Activated T-helper 1 cell treated with Interleukin-2 at 50 U/mL for 16 hours (primary cell): ENCODE measurements around the gene FGFR3.

Source experiments
- DNase-seq: peaks from one replicate; pipeline ENCODE4 v3.0.0-alpha.2; 2020; ENCODE audit warnings: low read depth

The FGFR3 gene

DNA sequence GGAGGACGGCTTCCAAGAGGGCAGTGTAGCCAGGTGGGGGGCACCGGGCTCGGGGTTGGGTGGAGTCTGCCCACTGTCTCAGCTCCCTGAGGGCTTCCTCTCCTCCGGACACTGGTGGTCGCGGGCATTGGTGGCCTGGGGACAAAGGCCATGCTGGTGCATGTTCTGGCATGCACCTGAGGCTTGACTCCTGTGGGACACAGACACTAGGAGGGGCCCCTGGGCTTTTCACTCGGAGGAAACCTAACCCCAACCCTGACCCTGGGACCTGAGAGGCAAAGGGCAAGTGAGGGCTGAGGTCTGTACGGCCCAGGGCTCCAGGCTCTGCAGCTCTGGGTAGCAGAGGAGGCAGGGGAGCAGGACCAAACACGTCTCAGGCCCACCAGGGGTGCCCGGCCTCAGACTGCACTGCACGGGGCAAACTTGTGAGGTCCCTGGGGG, 22.3 kb upstream of the FGFR3 start:
- no peak for DNase-seq

DNA sequence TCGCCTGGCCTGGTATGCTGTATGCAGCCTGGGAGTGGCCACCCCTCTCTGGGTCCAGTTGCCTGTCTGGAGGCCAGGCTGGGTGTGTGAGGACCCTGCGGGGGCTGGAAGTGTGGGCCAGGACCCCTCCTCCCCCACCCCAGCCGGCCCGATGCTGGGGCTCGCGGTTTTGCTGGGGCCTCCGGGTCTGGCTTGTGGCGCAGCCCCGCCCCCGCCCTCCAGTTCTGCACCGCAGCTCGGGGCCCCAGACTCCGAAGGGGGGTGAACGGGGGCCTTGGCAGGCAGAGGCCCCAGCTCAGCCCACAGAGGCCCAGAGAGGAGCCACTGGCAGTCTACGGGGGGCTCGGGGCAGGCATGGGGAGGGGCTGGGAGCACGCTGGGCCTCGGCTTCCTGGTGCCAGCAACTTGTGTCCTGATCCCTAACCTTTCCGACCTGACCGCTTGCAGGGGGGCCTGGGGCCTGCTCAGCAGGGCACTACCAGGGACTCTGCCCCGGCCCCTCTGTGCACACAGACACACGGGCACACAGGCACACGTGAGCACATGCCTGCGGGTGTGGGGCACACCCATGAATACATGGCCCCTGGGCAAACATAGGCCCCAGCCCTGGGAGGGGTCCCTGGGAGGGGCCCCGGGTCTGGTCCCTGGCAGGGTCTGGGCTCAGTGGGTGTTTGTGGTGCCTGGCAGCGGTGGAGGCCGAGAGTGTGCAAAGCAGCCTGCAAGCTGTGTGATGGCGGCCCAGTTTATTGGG, 21.4 kb upstream of the FGFR3 start:
- DNase-seq, result no peak

DNA sequence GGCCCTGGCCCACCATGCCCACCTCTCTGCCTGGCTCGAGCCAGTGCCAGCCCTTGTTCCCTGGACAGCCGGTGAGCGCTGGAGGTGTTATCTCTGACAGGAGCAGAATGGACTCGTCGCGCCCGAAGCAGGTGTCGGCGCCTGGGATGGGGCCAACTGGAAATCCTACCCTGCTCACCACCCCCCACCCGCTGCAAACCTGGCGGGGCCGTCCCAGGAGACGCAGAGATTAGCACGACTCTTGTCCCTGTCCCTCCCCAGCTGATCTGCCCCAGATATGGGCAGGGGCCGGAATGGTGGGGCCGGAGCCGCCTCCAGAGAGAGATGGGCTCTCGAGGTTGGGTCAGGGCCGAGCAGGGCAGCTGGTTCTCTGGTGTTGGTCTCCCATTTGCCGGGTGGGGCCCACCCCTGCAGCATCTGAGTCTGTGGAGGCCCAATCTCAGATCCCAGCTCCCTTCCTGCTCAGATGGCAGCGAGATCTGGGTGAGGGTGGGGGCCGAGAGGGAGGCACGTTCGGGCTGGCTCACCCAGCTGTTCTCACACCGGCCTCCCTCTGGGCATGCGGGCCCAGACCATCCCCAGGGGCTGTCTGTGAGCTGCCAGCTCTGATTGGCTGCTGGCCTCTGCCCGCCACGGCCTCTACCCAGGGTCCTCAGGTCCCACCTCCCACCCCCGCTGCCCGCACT, 20.1 kb upstream of the FGFR3 start:
- DNase-seq, result no peak

DNA sequence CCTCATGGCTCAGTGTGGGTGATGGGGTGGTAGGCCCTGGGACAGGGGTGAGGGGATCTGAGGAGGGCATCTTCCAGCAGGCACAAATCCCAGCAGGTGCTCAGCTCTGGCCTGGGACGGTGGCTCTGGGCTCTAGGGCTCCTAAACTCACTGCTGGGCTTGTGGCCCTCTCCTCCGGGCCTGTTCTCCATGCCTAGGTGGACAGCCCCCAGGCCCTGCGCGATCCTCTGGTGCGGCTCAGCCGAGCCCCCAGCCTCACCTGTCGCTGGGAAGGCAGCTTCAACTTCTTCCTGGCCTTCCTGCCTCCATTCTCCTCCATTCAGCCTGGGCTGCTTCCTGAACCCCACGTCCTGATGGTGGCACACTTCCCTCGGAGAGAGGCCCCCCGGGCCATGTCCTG, 19.3 kb upstream of the FGFR3 start:
- DNase-seq, result no peak

DNA sequence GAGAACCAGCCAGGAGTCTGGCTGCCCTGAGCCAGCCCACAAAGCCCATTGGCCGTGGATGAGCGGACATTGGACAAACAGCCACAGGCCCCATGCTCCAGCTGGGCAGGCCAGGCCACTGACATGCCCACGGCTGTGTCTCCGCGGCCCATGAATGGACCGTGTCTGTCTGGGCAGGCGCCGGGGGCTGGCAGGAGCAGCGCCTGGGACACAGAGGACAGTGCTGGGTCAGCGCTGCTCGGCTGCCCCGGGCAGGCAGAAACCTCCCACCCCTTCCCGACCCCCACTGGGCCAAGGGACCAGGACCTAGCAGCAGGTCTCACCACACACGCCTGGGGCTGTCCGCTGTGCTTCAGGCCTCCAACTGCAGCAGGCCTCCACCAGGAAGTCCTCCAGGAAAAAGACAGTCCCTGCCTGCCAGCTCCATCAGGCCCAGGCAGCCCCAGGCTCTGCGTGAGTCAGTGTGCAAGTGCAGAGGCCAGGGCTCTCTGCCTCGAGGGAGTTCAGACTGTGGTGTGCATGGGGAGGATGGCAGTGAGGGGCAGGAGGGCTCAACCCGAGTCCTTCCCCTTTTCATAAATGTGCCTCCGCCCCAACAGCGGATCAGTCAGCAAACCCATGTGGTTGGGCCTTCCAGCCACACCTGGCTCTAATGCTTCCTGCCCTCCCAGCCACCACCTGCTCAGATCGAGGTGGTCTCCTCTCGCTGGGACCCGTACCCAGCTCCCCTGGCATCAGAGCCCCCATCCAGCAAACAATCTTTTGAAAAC, 17.2 kb upstream of the FGFR3 start:
- no peak for DNase-seq

GRCh38 chr4:1776521-1777161, 16.5 kb upstream of the FGFR3 start:
- no peak for DNase-seq

DNA sequence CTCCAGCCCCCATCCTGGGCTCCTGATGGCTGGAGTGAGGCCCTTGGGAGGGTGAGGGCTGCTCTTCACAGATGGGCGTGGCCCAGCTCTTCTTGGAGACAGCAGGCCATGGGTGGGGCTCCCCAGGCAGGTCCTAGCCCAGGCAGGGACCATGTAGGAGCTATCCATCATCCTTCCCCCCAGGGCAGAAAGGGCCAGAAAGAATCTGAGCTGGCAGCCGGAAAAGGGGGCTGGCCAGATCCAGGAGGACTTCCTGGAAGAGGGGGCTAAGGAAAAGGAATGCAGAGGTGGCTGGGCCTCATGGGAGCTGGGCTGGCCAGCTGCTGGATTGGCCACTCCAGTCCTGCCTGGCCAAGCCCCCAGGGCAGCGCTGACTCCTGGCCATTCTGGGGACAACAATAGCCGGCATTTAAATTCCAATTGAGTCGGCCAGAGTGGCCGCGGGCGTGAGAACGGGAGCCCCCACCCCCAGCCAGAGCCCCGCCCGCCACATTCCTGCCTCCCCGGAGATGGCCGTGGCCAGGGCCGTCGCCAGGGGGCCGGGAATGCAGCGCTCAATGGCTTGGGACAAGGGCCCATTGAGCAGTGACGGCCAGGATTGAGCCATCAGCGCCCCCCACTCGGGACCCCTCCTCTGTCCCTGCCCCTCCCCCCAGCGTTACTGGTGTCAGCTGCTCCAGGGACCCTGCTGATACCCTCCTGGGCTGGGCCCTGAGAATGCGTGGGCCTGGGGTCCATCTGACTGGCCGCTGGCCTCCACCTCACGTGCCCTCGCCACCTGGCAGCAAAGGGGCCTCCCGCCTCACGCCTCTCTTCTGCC, 15.1 kb upstream of the FGFR3 start:
- DNase-seq, result no peak

DNA sequence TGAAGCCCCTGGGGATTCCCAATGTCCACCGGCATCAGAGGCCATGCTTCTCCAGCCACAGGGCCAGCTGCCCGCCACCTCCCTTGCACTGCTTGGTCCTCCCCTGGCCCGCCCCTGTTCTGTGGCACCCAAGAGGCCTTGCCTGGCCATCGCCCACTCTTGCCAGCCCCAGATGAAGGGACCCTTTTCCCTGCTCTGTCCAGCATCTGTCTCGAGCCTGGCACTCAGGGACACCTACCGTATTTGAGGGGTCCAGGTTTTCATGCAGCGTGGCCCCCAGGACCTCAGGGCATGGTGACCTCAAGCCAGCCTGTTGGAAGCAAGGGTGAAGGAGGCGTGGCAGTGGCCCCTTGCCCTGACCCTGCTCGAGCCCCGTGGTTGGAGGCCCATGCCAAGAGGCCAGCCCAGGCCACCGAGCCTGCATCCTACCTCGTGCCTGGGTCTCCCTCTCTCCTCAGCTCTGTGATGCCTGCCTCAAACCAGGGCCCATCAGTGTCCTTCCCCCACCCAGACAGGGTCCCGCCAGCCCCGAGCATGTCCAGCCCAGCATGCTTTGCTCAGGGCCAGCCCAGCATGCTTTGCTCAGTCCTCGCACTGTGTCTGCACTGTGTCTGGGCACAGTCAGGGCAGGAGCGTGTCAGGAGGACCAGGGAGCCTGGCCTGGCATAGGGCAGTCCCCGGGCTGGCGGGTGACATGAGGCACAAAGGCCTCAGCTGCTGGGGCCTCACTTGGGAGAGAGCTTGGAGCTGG, 14.3 kb upstream of the FGFR3 start:
- no peak for DNase-seq

GRCh38 chr4:1779588-1780382, 13.3 kb upstream of the FGFR3 start:
- DNase-seq, result no peak

DNA sequence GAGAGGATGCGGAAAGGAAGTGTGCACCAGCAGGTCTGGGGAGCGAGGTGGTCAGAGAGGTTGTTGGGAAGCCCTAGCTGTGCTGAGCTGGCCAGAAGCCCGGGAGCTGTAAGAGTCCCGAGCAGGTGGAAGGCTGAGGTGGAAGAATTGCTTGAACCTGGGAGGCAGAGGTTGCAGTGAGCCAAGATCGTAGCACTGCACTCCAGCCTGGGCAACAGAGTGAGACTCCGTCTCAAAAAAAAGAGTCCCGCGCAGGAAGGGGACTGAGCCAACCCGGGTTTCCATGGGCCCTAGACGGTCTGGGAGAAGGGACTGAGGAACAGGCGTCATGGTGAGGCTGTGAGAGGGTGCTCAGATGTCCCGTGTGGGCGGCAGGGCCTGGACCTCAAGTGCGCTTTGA, 12.7 kb upstream of the FGFR3 start:
- no peak for DNase-seq

- no peak for DNase-seq
These were observed 10.1 kb upstream of the FGFR3 start for GRCh38 chr4:1783015-1783414.

GRCh38 chr4:1783970-1784369, 9.1 kb upstream of the FGFR3 start:
- no peak for DNase-seq

- DNase-seq, result no peak
These were observed 8.7 kb upstream of the FGFR3 start for GRCh38 chr4:1784395-1784788.

DNA sequence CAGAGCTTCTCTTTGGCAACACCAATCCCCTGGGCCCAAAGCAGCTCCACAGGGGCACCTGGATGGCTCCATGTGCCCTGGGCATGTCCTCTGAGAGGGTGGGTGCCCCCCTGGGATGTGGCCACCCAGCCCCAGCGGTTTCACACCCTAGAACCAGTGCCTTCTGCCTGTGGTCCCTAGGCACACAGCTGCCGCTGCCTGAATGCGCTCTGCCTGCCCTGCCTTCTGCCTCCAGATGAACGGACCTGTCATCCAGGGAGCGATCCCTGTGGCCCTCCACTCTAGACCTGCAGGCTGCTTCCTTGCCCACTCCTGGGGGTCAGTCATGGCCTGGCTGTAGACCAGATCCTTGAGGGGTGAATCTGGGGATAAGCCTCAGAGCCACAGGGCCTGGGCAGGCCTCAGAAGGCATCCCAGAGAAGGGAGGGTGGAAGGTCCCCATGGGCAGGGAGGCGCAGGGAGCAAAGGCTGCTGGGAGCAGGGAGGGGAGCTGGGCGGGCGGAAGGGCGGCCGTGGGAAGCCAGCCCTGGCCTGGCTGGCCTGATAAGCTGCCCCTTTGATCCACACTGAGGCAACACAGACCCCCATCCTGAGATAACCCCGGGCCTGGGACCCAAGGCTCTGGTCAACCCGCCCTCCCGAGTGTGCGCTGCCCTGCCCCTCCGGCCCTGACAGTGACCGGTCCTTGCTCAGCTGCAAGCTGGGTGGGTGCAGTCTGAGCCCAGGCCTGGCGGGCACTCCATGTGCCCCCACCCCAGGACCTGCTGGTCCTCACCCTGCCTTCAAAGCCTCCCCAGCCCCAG, 8.1 kb upstream of the FGFR3 start:
- DNase-seq, result no peak

DNA sequence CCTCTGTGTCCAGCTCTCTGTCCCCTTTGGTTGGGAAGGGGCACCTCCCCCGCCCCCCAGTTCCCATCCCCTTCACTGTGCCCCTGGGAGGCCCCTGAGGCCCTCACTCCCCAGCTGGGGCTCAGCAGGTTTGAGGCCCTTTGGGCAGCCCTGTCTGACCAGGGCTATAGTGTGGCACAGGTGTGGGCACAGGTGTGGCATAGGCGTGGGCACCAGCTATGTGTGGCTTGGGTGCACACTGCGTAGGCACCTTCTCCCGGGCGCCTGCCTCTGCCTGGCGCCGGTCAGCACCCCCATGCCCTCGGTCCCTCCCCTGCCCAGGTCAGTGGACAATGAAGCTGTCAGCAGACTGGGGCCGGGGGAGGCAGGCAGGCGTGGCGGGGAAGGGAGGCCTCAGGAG, 7.5 kb upstream of the FGFR3 start:
- DNase-seq, result no peak

DNA sequence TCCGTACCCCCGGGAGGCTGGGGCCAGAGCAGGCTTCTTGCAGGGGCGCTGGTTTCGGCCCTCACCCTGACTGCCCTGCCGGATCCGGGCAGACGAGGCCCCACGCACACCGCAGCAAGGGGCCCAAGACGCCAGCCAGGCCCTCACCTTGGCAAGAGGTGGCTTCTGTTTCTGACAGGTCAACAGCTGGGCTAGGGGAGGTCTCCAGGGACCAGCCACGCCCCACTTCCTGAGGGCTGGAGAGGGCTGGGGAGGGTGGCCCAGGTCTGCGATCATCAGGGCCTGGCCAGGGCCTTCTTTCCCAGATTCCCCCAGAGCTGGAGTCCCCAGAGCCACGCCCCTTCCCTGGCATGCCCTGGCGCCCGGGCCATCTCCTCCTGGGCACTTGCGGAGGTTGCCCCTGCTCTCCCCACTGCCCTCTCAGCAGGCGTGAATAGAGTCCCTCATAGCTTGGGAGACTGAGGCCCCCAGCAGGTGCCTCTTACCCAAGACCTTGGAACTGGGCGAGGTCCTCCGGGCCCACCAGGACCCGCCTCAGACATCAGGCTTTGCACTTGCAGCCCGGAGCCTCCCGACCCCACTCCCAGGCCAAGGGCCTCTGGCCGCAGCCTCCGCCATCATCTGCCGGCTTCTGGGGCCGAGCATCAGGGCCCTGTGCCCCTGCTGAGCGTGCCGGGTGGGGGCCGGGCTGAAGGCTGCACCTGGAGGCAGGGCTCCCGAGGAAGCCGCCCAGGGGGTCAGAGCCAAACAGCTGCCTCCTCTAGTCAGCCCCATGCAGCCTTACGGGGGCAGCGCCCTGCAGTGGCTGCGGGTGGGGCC, 6.3 kb upstream of the FGFR3 start:
- no peak for DNase-seq

GRCh38 chr4:1787411-1788077, 5.5 kb upstream of the FGFR3 start:
- DNase-seq, result no peak
